Osteoblast (primary cell): ENCODE data around the gene TAF5L. TPM values are rescaled to one million over a fixed set of nuclear protein-coding genes. Genes with fewer than 3 reads are reported as not detected.

Experiments
- DNase-seq: peaks from one replicate; pipeline ENCODE4 v3.0.0; 2011; ENCODE audit warnings: low spot score, mixed read lengths; ENCODE audit not compliant: insufficient read length; ENCODE audit errors: missing footprints
- H2AFZ ChIP-seq: 2 replicates; pipeline ENCODE4 v1.6.0; 2011; ENCODE audit warnings: mild to moderate bottlenecking, low read length
- H3K27ac ChIP-seq: 2 replicates; pipeline ENCODE4 v1.5.1; 2011; ENCODE audit warnings: mild to moderate bottlenecking, low read depth, low read length, moderate library complexity
- H3K27me3 ChIP-seq: 2 replicates; pipeline ENCODE4 v1.6.0; 2012; ENCODE audit warnings: mild to moderate bottlenecking, control low read depth, inconsistent platforms, low read length, moderate library complexity; ENCODE audit not compliant: insufficient read depth
- H3K36me3 ChIP-seq: 2 replicates; pipeline ENCODE4 v1.5.1; 2011; ENCODE audit warnings: mild to moderate bottlenecking, low read length, control low read depth, moderate library complexity; ENCODE audit not compliant: insufficient read depth
- H3K4me1 ChIP-seq: 2 replicates; pipeline ENCODE4 v1.5.1; 2011; ENCODE audit warnings: mild to moderate bottlenecking, low read length, control low read depth, moderate library complexity; ENCODE audit not compliant: insufficient read depth
- H3K4me2 ChIP-seq: 2 replicates; pipeline ENCODE4 v1.6.0; 2011; ENCODE audit warnings: mild to moderate bottlenecking, low read length; ENCODE audit not compliant: insufficient read depth
- H3K4me3 ChIP-seq: fragments of 200-600 bp; sonication (generic); 3 replicates; pipeline ENCODE4 v1.5.1; 2012; ENCODE audit warnings: mild to moderate bottlenecking, low read length, inconsistent platforms; ENCODE audit not compliant: insufficient read depth
- H3K79me2 ChIP-seq: 2 replicates; pipeline ENCODE4 v1.6.0; 2012; ENCODE audit warnings: mild to moderate bottlenecking, low read length, control low read depth, inconsistent platforms; ENCODE audit not compliant: insufficient read depth
- H3K9me3 ChIP-seq: 2 replicates; pipeline ENCODE4 v1.5.1; 2011; ENCODE audit warnings: low read depth, low read length, control low read depth
- H4K20me1 ChIP-seq: 2 replicates; pipeline ENCODE4 v1.6.0; 2012; ENCODE audit warnings: mild to moderate bottlenecking, low read length, control low read depth; ENCODE audit not compliant: insufficient read depth
- CTCF ChIP-seq: IDR thresholded peaks from 2 replicates; pipeline ENCODE4 v1.5.1; 2011; ENCODE audit warnings: mild to moderate bottlenecking, low read depth, low read length, moderate library complexity; ENCODE audit errors: extremely low read depth
- total RNA-seq: library from RNA; depleted of rRNA; stranded (reverse); fragments of >200 nt; gene quantifications from 2 replicates; pipeline ENCODE4 v1.2.3, GENCODE V29; 2012

Gene TAF5L
- total RNA-seq, 1 donor: 13.4 TPM

GRCh38 chr1:229650045-229650444, 24.1 kb upstream of the TAF5L start:
- TF ChIP-seq CTCF: no peak
- Histone ChIP-seq H4K20me1 (no peaks in the 10 kb centered on the region), H3K4me2 (no peak overlapping the region), H3K79me2 (no peaks in the 10 kb centered on the region), H3K27ac (no peak overlapping the region), H3K36me3 (peaks cover 61% of the 10 kb centered on the region), H2AFZ (no peak overlapping the region), H3K27me3 (no peaks in the 10 kb centered on the region), H3K9me3 (no peaks in the 10 kb centered on the region), H3K4me1 (no peaks in the 10 kb centered on the region), H3K4me3 (no peak overlapping the region)
- no peak for DNase-seq

GRCh38 chr1:229648406-229648805, 22.5 kb upstream of the TAF5L start:
- Histone ChIP-seq H3K27me3 (no peaks in the 10 kb centered on the region), H3K9me3 (no peaks in the 10 kb centered on the region), H3K27ac (no peak overlapping the region), H3K36me3 (peaks cover 64% of the 10 kb centered on the region), H3K79me2 (no peaks in the 10 kb centered on the region), H3K4me1 (no peaks in the 10 kb centered on the region), H4K20me1 (peaks cover 3% of the 10 kb centered on the region), H3K4me3 (no peak overlapping the region), H2AFZ (no peak overlapping the region), H3K4me2 (no peak overlapping the region)
- TF ChIP-seq CTCF: no peak
- DNase-seq: no peak

- H3K79me2 ChIP-seq: peaks cover 14% of the 10 kb centered on the region
- H3K4me2 ChIP-seq: no peak overlapping the region
- no peak for TF ChIP-seq CTCF
- no peaks in the 10 kb centered on the region for H3K9me3 ChIP-seq
- peaks cover 12% of the 10 kb centered on the region for H4K20me1 ChIP-seq
- no peak for DNase-seq
- no peak overlapping the region for H2AFZ ChIP-seq
- H3K36me3 ChIP-seq: peaks cover 57% of the 10 kb centered on the region
- no peaks in the 10 kb centered on the region for H3K4me1 ChIP-seq
- H3K27me3 ChIP-seq: no peaks in the 10 kb centered on the region
- no peak overlapping the region for H3K4me3 ChIP-seq
- H3K27ac ChIP-seq: no peak overlapping the region
Measured at GRCh38 chr1:229645324-229645993, 19.5 kb upstream of the TAF5L start.

- Histone ChIP-seq H3K79me2 (peaks cover 22% of the 10 kb centered on the region), H3K36me3 (peaks cover 48% of the 10 kb centered on the region), H3K4me3 (no peak overlapping the region), H2AFZ (no peak overlapping the region), H3K4me2 (no peak overlapping the region), H3K27ac (no peak overlapping the region), H3K9me3 (no peaks in the 10 kb centered on the region), H4K20me1 (peaks cover 12% of the 10 kb centered on the region), H3K27me3 (no peaks in the 10 kb centered on the region), H3K4me1 (no peaks in the 10 kb centered on the region)
- no peak for TF ChIP-seq CTCF
- DNase-seq: no peak
Measured at GRCh38 chr1:229643996-229644745, 18.2 kb upstream of the TAF5L start.
